ENCODE data around the gene CTH. TPM values are rescaled to one million over a fixed set of nuclear protein-coding genes. Genes with fewer than 3 reads are reported as not detected.
"Not testable (repeated sequence)": the region's sequence is repeated elsewhere in the genome, so short reads cannot be mapped to it uniquely, and the experiment has no call there.

CTH gene
- total and polyA plus RNA-seq, 12 donors, result 1.5 to 3.4 (median 1.9) TPM

GRCh38 chr1:70477090-70477489 is 66.0 kb downstream of the CTH start:
- intact Hi-C loops (cut with DNase I), result no loop called here
- no peak for TF ChIP-seq CTCF (IDR thresholded peaks at IDR 0.05)

GRCh38 chr1:70477905-70478304 is 66.8 kb downstream of the CTH start:
- ATAC-seq; H3K4me1 ChIP-seq; DNase-seq; H3K9me3 ChIP-seq; intact Hi-C loops (cut with DNase I); H3K27ac ChIP-seq; H3K27me3 ChIP-seq; H3K4me3 ChIP-seq; H3K36me3 ChIP-seq: not testable (repeated sequence)
- WGBS, 2 donors, result 94 to 95% methylated on average over 4 of the region's 4 CpGs

More at GRCh38 chr1:70477090-70477489, 66.0 kb downstream of the CTH start:
- 95 to 96% methylated on average over 12 of the region's 12 CpGs for WGBS, 2 donors
- H3K4me3 ChIP-seq, result no peak overlapping the region
- H3K27me3 ChIP-seq, result no peaks in the 10 kb centered on the region
- no peaks in the 10 kb centered on the region for H3K36me3 ChIP-seq
- H3K9me3 ChIP-seq, result peaks cover 0 to 3% (median 0%) of the 10 kb centered on the region in 11 donors
- ATAC-seq (no peak), DNase-seq (no peak)
- H3K27ac ChIP-seq, result no peak overlapping the region
- no peaks in the 10 kb centered on the region for H3K4me1 ChIP-seq

DNA sequence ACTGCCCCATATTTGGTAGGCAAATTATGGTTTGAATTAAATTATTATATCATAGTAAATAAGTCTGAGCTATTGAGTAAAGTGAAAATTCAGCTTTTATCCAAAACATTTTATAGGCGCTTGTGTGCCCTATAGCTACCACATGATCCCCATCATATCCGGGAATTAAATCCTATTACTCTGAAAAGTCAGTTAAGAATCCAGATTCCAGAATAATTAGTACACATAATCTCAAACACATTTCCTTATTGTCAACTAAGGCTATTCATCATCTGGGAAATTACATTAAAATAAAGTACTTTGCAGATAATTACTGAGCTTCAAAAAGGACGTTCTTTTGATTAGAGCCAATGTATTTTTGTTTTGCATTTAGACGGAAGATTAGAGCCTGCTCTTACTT is 72.3 kb downstream of the CTH start:
- 89 to 92% methylated on average over 4 of the region's 4 CpGs for WGBS, 2 donors
- no peak for ATAC-seq
- TF ChIP-seq CTCF (IDR thresholded peaks at IDR 0.05), result no peak

DNA sequence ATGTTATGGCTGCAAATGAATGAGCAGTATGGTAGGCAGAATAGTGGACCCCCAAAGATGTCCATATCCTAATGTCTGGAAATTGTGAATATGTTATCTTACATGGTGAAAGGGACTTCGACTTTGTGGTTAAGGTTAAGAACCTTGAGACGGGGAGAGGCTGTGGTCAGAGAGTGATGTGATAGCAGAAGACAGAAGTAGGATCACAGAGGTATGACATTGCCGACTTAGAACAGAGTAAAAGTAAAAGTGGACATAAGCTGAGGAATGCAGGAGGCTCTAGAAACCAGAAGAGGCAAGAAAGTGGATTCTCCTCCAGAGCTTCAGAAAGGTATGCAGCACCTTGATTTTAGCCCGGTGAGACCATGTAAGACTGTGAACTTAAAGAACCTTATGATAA is 74.6 kb downstream of the CTH start:
- H3K27ac ChIP-seq, result no peak overlapping the region
- intact Hi-C loops (cut with DNase I), result loop anchor here in 4 of 10 donors (10.0 kb wide), 2 partner anchors 51 to 351 kb away; no protein-coding TSS in a partner anchor
- peaks cover 0 to 8% (median 0%) of the 10 kb centered on the region in 11 donors for H3K9me3 ChIP-seq
- ATAC-seq (no peak), DNase-seq (no peak)
- peaks cover 0 to 13% (median 2%) of the 10 kb centered on the region in 9 donors for H3K4me1 ChIP-seq
- H3K4me3 ChIP-seq, result no peak overlapping the region
- WGBS, 2 donors, result 51% methylated on average over 4 of the region's 4 CpGs
- H3K27me3 ChIP-seq, result no peaks in the 10 kb centered on the region
- no peak for TF ChIP-seq CTCF (IDR thresholded peaks at IDR 0.05)
- no peaks in the 10 kb centered on the region for H3K36me3 ChIP-seq

More for the DNA sequence above, 72.3 kb downstream of the CTH start:
- Histone ChIP-seq H3K9me3 (no peaks in the 10 kb centered on the region), H3K4me1 (peaks cover 0 to 13% (median 2%) of the 10 kb centered on the region in 9 donors), H3K4me3 (no peak overlapping the region), H3K36me3 (no peaks in the 10 kb centered on the region), H3K27me3 (no peaks in the 10 kb centered on the region), H3K27ac (no peak overlapping the region)
- no peak for DNase-seq
- intact Hi-C loops (cut with DNase I), result loop anchor here in 4 of 10 donors (10.0 kb wide), 2 partner anchors 49 to 349 kb away; no protein-coding TSS in a partner anchor

DNA sequence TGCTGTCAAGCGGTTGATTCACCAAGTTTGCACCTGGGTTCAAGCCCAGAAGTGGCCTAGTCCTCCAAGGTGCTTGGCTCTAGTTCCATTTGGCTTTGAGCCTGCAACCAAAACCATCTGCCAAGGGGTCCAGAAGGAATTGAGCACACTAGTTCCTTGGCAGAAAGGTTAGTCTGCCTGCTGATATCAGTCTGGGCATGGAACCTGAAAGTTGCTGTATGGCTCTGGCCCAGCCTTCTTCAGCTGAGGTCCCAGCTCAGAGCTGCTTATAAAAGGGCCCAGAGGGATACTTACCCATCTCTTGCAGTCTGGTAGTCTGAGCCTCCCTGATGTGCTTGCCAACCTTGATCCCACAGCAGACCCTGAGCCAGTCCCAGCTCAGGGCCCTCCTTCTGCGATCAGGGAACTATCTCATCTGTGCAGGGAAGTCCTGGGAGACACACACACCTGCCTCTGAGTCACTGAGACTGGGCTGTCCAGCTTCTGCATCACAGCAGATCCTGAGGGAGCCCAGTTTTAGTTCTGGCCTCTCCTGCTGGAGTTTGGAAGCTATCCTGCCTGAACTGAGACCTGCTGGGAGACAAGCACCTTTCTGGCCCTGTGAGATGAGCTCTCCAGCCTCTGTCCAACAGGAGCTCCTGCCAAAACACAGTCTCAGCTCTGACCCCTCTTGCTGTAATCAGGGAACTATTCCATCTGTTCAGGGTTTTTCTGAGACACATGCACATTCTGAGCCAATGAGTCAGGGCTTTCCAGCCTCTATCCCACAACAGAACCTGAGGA is 75.8 kb downstream of the CTH start:
- DNase-seq, result peak in 1 of 2 donors; percentile 25

More for the DNA sequence above, 75.8 kb downstream of the CTH start:
- no peak for TF ChIP-seq CTCF (IDR thresholded peaks at IDR 0.05)
- WGBS, 2 donors, result 71 to 79% methylated on average over 2 of the region's 2 CpGs
- H3K4me3 ChIP-seq, result no peak overlapping the region
- peaks cover 0 to 13% (median 2%) of the 10 kb centered on the region in 9 donors for H3K4me1 ChIP-seq
- ATAC-seq, result peak; percentile 64 to 83 (median 78)
- no peak overlapping the region for H3K27ac ChIP-seq
- intact Hi-C loops (cut with DNase I), result loop anchor here in 4 of 10 donors (10.0 kb wide), 2 partner anchors 52 to 352 kb away; no protein-coding TSS in a partner anchor
- H3K9me3 ChIP-seq, result peaks cover 0 to 8% (median 0%) of the 10 kb centered on the region in 11 donors
- H3K36me3 ChIP-seq, result no peaks in the 10 kb centered on the region
- no peaks in the 10 kb centered on the region for H3K27me3 ChIP-seq

All from heart right ventricle (tissue), 16 donors.